HG03442 (cell line): ENCODE data around the gene NPVF.

Source experiments
- ATAC-seq: cut with Tn5 transposase; IDR thresholded peaks from one replicate; pipeline ENCODE4 v1.9.1; 2021; ENCODE audit warnings: mild to moderate bottlenecking, moderate library complexity; ENCODE audit not compliant: unreplicated experiment

NPVF gene

GRCh38 chr7:25179325-25179724, 49.0 kb downstream of the NPVF start:
- no peak for ATAC-seq
